Stimulated activated CD8-positive, alpha-beta memory T cell treated with anti-CD3 and anti-CD28 coated beads, Interleukin-12 subunit alpha, Interleukin-12 subunit beta, amount 100 ng/mL, for 4 hours (primary cell): Measurements from ENCODE around the gene ACSL3.
"Not testable (repeated sequence)": the region's sequence is repeated elsewhere in the genome, so short reads cannot be mapped to it uniquely, and the experiment has no call there.

ENCODE experiments used
- DNase-seq: peaks from one replicate; pipeline ENCODE4 v3.0.0-alpha.2; 2020; ENCODE audit warnings: low read depth

ACSL3 gene

DNA sequence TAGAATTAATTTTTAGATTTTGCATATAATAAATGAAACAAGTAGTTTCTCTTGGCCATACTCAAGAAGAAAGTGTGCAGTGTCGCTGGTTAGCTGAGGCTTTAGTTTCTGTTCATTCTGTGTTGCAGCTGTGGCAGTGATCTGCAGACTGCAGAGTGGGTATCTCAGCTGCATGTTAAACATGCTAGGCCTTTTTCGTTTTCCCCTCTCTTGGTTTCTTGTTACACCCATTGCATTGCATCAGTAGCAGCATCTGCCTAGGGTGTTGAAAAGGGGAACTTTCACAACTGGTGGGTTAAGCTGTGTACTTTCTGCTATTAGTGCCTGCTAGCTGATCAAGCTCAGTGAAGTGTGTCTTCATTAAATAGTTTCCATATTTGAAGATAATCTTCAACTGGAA is 51.3 kb downstream of the ACSL3 start:
- DNase-seq = no peak

DNA sequence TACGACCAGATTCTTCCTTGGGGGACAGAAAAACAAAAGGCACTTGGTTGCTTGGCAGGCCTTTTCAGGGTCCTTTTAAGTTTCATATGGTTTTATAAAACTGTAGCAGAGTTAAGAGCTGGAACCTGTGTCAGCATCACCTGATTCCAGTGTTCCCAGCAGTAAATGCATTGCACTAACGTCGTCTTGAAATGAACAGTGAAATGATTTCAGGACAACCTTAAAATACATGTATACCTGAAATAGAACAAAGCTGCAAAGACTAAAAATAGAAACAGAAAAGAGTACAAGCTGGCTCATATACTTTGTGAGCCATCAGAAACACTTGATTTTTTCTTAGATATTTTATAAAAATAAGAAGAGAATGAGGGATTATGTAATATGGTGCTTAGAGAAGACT is 51.9 kb downstream of the ACSL3 start:
- no peak for DNase-seq

DNA sequence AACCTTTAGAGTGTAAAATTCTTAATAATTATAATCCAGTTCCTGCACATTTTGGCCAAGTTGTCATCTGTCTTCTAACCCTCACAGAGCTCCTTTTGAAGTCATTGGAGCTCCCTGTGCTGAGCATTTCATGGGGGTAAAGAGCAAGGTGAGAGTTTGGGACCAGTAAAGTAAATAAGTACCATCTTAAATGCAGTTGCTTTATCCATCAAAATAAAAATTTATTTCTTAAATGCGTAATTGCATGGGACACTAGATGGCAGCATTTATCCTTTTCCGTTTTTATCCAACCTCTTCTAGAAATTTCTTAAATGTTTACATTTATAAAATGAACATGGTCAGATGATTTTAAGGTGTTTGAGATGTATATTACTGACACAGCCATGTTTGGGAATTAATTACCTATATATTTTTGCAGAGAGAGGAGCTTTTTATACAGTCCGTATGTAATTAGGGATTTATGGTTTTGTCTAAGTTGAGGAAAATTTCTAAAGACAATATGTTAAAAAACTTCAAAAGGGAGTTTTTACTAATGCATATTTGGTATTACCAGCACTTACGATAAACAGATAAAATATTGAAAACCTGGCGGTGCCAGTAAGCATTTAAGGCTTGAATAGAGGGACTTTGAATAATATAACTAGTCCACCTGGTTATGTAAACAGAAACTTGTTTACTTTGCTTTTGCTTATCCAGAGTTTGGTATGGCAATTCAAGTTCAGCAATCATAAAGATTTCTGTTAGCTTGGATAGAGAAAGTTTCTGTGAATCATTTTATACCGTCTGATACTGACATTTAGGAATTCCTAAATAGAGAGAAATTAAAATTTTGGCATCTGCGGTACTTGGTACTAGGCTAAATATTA is 54.5 kb downstream of the ACSL3 start:
- DNase-seq = no peak

DNA sequence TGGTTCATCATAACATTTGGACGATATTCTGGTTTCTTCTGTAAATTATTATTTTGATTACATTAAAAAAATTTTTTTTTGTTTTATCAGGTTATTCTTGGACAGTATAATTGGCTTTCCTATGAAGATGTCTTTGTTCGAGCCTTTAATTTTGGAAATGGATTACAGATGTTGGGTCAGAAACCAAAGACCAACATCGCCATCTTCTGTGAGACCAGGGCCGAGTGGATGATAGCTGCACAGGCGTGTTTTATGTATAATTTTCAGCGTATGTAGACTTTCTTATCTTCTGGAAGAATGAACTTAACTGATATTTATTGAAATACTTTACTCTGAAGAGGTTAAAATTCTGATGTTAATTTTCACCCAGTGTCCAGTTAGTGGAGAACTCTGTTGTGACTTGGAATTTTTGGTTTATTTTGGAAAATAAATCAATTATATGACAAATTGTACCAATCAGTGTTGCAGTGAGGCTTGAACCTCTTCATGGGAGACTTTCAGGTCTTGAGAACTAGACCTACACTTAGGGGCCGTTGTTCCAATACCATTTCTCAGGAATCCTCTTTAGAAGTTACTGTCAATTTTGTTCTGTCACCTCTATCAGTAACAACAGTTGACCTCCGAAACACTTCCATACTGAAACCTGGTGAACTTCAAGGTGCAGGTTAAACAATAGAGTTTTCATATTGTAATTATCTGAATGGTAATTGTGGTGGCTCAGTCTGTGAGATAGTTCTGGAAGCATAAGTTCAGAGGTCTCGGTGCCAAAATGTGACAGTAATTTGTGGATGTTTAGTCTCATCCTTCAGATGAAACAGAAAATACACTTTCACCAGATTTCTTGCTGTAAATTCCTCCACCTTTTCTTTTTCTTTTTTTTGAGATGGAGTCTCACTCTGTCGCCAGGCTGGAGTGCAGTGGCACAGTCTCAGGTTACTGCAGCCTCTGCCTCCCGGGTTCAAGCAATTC is 55.7 kb downstream of the ACSL3 start:
- no peak for DNase-seq

DNA sequence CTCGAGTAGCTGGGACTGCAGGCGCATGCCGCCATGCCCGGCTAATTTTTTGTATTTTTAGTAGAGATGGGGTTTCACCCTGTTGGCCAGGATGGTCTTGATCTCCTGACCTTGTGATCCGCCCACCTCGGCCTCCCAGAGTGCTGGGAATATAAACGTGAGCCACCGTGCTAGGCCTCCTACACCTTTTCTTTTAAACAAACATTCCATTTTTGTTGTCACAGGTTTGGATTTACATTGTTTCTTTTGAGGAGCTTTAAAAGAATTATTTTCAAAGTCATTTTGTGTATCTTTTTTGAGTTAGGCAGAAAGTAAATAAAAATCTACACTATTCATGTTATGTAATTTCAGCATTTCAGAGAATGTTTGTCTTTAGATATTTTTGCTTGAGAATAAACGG is 56.4 kb downstream of the ACSL3 start:
- not testable (repeated sequence) for DNase-seq

DNA sequence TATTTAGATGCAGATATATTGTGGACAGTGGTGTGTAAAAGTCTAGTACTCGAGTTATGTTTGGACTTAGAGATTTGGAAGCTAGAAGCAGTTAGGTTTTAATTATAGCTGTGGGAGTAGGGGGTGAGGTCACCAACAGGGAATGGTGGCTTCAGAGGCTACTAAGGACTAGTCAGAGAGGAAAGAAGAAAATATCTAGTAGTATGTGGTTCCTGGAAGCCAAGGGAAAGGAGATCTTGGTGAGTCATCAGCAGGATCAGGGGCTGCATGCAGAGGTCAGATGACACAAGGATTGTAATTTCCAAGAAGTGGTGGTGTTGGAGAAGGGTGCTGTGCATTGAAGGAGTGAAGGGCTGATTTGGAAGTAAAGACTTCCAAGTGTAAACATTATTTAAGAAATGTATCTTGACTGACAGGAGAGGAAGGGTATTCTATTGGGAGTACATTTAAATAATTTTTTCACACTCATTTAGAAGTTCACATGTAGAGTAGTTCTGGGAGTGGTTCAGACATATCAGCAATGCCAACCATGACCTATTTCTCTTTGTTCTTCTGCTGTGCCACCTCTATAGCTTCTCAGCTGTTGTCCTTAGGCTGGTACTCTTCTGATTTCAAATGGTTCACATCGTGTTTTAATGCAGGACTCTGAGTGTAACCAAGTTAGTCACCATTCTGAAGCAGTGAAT is 59.1 kb downstream of the ACSL3 start:
- no peak for DNase-seq

DNA sequence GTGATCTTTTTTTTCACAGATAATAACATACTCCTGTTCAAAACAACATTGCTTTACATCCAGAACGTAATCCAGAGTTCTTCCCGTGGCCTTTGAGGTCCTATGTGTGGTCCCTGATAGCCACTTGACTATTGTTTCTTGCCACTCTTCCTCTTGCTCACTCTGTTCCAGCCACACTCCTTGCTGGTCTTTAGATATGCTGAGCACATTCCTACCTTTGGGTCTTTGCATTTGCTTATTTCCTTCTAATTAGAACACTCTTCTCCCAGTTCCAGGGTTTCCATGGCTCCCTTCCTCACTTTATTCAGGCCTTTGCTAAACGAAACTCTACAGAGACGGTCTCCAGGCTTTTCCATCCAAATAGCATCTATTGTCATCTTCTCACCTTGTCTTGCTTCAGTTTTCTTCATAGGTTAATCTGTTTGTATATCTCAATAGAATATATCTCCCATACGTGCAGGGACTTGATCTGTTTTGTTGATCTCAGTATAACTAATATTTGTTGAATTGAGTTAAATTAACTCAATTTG is 59.9 kb downstream of the ACSL3 start:
- DNase-seq = no peak

DNA sequence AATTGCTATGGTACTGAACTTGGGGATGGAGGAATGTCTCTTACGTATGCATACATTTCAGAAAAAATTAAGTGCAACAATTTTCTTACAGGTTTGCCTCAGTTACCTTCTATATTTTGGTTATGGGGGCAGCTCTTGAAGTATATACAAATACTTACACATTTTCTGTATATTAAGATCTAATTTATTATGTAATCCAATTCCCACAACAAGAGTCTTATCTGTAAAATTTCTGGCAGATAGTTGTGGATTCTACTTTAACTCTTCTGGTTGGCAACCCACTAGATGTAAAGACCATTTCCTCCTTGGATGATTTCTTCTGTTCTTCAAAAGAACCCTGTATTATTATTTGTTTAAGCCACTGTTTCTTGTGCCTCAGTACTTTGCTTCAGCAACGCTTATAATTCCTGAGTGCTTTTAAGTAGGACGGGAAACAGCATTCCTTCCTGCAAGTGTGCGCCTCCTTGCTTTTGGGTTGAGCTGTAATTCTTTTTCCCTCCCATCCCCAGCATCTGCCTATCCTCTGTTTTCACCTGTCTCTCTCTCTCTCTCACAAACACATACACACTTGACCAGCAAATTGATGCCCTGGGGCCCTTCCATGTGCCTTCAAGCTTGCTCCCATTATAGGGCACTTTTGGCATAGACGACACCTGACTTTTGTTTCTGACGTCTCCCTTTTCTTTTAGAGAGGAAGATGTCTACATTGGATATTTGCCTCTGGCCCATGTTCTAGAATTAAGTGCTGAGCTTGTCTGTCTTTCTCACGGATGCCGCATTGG is 61.4 kb downstream of the ACSL3 start:
- DNase-seq = no peak

DNA sequence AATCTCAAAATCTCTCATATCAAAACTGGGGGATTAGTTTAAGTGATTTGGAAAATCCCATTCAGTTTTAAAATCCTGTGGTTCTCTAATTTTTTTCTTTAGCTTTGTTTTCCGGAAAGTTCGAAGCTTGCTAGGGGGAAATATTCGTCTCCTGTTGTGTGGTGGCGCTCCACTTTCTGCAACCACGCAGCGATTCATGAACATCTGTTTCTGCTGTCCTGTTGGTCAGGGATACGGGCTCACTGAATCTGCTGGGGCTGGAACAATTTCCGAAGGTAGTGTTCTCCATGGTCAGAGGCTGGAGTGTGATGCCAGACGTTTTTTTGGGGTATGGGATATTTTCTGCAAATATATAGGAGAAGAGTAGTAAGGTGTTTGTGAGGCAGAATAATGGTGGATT is 66.1 kb downstream of the ACSL3 start:
- no peak for DNase-seq

DNA sequence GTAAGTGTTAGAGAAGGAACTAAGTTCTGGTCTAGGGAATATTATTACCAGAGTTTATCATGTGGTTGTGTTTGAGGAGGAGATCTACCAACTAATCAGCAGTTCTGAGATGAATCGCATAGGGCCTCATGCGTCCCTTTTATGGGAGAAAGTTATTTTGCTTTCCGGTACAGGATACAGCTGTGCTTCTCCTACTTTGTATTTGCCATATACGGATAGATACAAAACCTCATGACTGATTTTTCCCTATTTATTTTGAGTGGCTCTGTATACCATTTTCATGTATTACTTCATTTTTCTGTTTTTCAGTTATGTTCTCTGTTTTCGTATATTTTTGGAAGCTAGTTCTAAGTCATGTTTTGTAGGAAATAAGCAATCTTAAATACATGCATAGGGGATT is 66.8 kb downstream of the ACSL3 start:
- no peak for DNase-seq

DNA sequence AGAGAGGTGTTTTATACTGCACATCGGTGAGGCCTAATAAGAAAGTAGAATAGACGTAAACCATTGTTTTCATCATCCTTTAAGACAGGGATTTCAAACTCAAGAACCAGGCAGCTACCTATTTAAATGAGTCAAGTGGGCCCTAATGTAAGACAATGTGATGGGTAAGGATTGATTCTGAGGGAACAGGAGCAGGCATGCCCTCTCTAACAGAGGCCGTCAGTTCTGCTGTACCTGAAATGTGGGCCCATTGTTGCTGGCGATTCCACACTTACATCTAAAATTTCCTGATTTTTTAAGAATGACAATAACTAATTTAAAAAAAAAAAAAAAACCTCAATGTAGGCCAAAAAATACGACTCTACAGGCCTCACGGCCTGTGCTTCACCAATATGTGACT is 67.5 kb downstream of the ACSL3 start:
- DNase-seq = no peak

DNA sequence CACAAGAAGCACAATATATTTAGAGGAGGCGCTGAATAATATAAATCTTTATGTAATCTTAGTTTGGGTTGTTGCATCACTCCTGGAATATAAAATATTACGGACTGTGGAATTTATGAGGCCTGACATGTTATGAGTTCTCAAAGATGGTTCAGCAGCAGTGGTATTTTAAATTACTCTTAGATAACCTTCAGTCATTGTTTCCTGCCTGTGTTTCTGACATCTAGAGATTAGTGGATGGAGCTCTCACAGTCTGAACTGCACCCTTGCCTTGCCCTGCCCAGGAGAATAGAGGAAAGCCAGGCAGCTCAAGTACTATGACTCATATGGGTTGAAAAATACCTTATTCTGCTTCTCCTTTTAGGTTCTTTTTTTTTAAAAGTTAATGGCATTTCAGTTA is 70.0 kb downstream of the ACSL3 start:
- no peak for DNase-seq

DNA sequence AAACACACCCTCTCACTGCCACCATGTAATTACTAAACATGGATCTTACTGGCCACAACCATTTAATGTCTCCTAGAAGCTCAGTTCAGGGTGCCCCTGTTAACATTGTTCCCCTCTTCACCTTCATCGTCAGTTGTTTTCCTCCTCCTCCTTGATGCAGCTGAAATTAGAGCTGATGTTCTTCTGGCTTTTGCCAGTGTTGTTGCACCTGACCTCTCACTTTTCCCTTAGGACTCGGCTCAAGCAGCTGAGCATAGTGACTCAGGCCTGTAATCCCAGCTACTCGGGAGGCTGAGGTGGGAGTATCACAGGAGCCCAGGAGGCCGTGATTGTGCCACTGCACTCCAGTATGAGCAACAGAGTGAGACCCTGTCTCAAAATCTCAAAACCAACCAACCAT is 70.8 kb downstream of the ACSL3 start:
- no peak for DNase-seq

DNA sequence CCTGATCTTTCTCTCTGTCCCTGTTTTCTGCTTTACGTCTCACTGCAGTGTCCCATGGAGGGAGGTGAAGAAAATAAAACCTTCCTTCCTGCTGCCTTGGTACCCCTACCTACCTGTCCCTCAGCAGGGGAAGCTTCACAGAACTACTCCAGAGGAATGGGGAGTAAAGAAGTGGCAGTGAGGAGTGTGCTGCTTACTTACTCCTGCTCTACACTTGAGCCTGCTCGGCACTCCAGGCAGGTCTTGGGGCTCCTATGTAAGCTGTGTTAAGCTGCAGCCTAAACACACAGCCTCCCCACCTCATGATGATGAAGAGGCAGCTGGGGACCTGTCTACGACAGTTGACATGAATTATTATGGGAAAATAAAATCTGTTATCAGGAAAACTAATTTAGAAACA is 72.6 kb downstream of the ACSL3 start:
- DNase-seq = no peak

DNA sequence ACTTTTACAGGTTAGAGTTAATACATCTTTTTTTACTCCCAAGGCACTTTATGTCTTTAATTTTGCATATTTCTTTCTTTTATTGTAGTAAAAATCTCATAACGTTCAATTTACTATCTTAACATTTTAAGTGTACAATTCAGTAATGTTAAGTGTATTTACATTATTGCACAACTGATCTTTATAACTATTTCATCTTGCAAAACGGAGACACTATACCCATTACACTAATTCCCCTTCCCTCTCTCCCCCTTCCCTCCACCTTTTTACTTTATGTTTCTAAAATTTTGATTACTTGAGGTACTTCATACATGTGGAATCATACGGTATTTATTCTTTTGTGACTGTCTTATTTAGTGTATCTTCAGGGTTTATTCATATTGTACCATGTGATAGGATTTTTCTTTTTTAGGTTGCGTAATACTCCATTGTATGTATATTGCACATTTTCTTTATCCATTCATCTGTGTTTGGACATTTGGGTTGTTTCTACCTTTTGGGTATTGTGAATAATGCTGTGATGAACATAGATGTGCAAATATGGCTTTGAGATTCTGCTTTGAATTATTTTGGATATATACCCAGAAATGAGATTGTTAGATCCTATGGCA is 75.0 kb downstream of the ACSL3 start:
- no peak for DNase-seq

DNA sequence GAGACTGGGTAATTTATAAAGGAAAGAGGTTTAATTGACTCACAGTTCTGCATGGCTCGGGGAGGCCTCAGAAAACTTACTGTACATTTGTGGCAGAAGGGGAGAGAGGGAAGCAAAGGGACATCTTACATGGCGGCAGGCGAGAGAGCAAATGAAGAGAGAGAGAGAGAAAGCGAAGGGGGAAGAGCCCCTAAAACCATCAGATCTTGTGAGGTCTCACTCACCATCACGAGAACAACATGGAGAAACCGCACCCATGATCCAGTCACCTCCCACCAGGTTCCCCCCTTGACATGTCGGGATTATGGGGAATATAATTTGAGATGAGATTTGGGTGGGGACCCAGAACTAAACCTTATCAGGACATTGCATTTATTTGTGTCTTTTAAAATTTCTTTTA is 75.9 kb downstream of the ACSL3 start:
- DNase-seq = no peak

DNA sequence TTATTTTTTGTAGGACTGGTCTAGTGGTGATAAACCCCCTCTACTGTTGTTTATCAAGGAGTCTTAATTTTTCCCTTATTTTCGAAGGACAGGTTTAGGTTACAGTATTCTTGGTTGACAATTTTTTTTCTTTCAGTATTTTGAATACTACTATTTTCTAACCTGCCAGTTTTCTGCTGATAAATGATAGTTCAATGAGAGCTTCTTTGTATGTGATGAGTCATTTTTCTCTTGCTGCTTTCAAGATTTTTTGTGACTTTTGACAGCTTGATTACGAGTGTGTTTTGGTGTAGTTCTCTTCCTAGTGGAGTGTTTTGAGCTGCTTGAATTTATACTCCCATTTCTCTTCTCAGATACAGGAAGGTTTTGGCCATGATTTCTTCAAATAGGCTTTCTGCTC is 77.5 kb downstream of the ACSL3 start:
- no peak for DNase-seq

DNA sequence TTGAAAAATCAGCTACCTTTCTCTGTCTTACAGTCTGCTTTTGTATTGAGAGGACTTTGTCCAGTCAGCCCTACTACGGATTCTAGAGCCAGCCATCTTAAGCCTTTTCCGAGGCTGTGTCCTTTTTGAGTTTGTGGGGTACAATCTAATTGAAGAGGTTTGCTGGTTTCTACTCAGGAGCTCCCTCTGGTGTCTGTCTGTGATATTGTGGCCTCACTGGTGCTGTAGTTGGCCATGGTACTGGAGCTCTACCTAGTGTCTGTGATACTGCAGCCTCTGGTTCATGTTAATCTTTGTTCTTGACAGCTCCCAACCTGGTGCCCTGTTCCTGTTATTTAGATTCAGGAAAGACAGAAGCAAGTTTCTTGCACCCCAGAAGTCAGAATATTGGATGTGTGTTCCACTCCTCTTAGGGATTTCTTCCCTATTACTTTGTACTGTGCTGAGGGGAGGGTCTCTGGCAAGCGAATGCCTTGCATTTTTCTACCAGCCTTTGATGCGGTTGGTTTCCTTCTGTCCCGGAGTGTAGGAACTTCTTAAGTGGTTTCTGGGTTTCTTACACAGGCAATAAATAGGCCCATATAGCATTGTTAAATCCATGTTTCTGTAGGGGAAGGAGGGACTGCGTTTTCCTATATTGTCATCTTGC is 78.5 kb downstream of the ACSL3 start:
- DNase-seq = no peak

DNA sequence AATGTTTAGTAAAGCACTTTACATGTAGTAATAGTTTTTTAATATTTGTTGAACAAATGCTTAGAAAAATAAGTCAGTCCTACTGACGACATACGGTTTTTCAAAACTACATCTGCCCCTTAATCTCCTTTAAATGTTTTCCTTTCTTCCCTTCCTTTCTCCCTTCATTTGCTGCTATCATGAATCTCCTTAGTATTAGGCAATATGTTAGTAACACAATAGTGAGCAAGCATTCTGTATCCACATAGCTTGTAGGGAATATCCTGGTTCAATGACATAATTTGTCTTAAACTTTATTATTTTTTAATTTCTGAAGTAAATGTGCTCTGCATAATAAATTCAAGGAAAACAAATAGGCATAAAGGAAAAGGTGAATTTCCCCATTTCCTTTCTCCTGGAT is 79.1 kb downstream of the ACSL3 start:
- DNase-seq = no peak

DNA sequence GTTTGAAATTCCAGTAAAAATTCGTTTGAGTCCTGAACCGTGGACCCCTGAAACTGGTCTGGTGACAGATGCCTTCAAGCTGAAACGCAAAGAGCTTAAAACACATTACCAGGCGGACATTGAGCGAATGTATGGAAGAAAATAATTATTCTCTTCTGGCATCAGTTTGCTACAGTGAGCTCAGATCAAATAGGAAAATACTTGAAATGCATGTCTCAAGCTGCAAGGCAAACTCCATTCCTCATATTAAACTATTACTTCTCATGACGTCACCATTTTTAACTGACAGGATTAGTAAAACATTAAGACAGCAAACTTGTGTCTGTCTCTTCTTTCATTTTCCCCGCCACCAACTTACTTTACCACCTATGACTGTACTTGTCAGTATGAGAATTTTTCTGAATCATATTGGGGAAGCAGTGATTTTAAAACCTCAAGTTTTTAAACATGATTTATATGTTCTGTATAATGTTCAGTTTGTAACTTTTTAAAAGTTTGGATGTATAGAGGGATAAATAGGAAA is 80.7 kb downstream of the ACSL3 start:
- DNase-seq = no peak
